IPS-15b (cell line): ENCODE results near the gene BRD7.

Experiments
- H3K27me3 ChIP-seq: one replicate; pipeline ENCODE4 v1.6.1; 2013; ENCODE audit warnings: low read length; ENCODE audit not compliant: control insufficient read depth, insufficient read depth
- H3K36me3 ChIP-seq: one replicate; pipeline ENCODE4 v1.6.1; 2013; ENCODE audit warnings: low read length; ENCODE audit not compliant: control insufficient read depth, insufficient read depth
- H3K4me1 ChIP-seq: one replicate; pipeline ENCODE4 v1.6.1; 2013; ENCODE audit warnings: mild to moderate bottlenecking, low read length; ENCODE audit not compliant: control insufficient read depth, insufficient read depth
- H3K4me3 ChIP-seq: one replicate; pipeline ENCODE4 v1.5.1; 2013; ENCODE audit warnings: low read depth, low read length
- H3K9ac ChIP-seq: one replicate; pipeline ENCODE4 v1.6.1; 2013; ENCODE audit warnings: low read depth, mild to moderate bottlenecking, low read length
- H3K9me3 ChIP-seq: one replicate; pipeline ENCODE4 v1.6.1; 2013; ENCODE audit warnings: mild to moderate bottlenecking, low read length; ENCODE audit not compliant: control insufficient read depth, insufficient read depth

BRD7 gene

DNA sequence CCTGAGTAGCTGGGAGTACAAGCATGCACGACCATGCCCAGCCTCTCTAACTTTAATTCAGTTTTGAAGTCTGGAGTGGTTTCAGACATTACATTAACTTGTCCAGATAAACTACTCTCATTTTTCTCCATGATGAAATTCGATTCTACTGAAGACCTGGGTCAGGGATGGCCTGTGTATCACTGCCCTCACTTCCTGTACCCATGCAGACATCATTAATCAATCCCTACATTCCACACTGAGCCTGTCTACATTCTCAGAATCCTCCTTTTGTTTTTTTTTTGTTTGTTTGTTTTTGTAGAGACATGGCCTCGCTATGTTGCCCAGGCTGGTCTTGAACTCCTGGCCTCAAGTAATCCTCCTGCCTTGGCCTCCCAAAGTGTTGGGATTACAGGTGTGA lies 79.9 kb downstream of the BRD7 start:
- Histone ChIP-seq H3K9ac (no peak overlapping the region), H3K4me1 (no peaks in the 10 kb centered on the region), H3K4me3 (no peak overlapping the region), H3K9me3 (no peaks in the 10 kb centered on the region), H3K36me3 (no peaks in the 10 kb centered on the region), H3K27me3 (no peaks in the 10 kb centered on the region)

DNA sequence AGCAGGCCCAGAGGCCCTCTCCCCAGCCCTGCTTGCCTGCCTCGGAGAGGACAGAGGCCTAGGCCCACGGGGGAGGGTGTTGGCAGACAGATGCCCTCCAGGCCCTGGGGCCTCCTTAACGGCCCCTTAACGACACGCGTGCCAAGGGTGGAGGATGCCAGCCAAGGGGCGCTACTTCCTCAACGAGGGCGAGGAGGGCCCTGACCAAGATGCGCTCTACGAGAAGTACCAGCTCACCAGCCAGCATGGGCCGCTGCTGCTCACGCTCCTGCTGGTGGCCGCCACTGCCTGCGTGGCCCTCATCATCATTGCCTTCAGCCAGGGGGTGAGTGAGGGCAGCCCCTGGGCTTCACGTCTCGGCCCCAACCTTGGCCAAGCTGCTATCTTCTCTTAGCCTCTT lies 80.8 kb downstream of the BRD7 start:
- H3K4me1 ChIP-seq: no peaks in the 10 kb centered on the region
- no peaks in the 10 kb centered on the region for H3K36me3 ChIP-seq
- H3K9me3 ChIP-seq: no peaks in the 10 kb centered on the region
- H3K4me3 ChIP-seq: no peak overlapping the region
- H3K27me3 ChIP-seq: no peaks in the 10 kb centered on the region
- H3K9ac ChIP-seq: no peak overlapping the region

DNA sequence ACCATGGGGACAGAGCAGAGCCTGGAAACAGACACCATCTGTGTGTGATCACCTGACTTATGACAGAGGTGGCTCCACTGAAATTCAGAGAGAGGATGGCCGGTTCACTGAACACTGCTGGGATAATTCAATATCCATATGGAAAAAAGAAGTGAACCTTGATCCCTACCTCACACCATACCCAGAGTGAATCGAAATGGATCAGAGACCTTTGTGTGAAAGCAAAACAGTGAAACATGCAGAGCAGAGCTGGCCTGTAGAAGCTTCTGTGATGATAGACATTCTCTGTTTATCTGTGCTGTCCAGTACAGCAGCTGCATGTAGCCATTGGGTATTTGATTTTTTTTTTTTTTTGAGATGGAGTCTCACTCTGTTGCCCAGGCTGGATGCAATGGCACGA lies 82.1 kb downstream of the BRD7 start:
- Histone ChIP-seq H3K27me3 (no peaks in the 10 kb centered on the region), H3K9ac (no peak overlapping the region), H3K36me3 (no peaks in the 10 kb centered on the region), H3K4me3 (no peak overlapping the region), H3K4me1 (no peaks in the 10 kb centered on the region), H3K9me3 (no peaks in the 10 kb centered on the region)

DNA sequence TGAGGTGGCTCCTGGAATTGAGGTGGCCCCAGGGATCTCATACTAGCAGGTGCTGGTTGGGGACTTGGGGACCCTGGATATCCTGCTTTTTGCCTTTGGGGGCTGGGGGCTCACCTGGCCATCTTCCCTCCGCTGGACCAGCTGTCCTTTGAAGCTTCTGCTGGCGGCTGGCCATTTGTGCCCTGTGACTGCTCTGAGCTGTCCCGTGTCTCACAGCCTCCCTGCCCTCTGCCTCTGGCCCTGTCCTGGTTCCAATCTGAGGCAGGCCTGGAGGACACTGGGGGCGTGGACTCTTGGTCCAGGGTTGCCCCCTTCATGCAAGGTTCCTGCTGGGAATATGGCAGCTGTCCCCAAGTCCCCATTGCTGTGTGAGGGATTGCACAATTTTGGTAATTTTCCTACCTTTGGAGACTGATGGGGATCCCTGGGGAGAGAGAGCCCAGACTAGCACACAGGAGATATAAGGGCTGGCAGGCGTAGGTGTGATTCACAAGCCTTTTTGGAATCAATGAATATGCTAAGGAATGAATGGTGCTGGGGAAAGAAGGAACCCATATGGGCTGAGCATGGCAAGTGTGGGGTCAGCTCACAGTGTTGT lies 83.3 kb downstream of the BRD7 start:
- Histone ChIP-seq H3K4me1 (no peaks in the 10 kb centered on the region), H3K9ac (no peak overlapping the region), H3K36me3 (no peaks in the 10 kb centered on the region), H3K4me3 (no peak overlapping the region), H3K27me3 (no peaks in the 10 kb centered on the region), H3K9me3 (no peaks in the 10 kb centered on the region)

DNA sequence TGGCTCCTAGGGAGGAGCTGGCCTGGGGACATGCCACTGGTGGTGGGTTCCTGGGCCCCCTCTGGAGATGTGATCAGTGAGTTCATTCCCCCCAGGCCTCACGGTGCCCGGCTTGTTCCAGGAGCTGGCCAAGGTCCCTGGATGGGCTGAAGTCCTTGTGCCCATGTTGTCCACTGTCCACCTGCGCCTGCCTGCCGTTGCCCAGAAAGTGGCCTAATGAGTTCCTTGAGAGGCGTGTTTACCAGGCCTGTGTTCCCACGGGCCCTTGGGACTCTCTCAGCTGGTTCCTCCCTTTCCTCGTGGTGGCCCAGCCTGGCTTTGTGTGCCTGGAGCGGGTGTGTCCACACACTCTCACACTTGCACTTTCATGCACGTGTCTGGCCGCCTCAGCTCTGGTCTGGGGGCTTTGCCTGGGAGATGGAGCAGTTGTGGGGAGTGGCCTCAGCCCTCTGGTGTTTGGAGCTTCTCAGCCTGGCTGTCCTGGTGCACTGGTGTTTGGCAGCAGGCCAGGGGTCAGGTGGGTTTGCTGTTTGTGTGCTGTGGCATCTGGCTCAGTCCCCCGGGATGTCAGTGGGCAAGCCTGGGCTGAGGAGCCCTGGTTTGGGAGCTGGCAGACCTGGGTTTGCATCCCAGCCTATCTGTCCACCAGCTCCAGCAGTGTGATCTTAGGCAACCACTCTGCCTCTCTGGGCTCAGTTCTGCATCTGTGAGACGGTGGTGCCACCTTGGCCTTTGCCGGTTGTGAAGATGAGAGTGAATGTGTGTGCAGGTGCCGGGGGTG lies 84.5 kb downstream of the BRD7 start:
- Histone ChIP-seq H3K27me3 (no peaks in the 10 kb centered on the region), H3K4me1 (no peaks in the 10 kb centered on the region), H3K9ac (no peak overlapping the region), H3K9me3 (no peaks in the 10 kb centered on the region), H3K4me3 (no peak overlapping the region), H3K36me3 (no peaks in the 10 kb centered on the region)

DNA sequence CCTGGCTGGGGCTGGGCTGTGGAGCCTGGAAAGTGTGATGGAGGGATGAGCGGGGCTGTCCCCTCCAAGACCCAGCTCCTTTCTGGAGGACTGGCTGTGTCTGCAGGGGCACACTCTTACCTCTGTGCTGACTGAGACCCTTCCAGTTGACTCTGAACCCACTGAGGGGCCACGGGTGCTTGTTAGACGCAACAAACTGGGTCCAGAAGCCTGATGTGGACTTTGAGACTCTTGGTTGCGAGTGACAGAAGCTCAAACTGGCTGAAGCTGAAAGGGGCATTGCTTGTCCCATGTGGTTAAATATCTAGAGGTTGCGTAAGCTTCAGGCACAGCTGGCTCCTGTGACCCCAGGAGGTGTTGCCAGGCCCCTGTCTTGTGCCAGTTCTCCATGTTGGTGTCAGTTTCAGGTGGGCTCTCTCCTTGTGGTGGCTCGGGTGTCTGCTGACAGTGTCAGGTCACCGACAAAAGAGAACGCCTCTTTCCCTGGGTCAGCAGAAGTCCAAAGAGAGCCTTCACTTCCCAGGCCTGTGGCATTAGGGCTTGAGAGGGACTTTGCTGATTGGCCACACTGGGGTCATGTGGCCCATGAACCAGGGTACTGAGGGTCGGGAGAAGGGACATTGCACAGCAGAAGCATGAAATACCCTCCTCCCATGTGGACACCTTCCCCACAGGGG lies 85.7 kb downstream of the BRD7 start:
- Histone ChIP-seq H3K27me3 (no peaks in the 10 kb centered on the region), H3K4me1 (no peaks in the 10 kb centered on the region), H3K36me3 (no peaks in the 10 kb centered on the region), H3K9me3 (no peaks in the 10 kb centered on the region), H3K4me3 (no peak overlapping the region), H3K9ac (no peak overlapping the region)

DNA sequence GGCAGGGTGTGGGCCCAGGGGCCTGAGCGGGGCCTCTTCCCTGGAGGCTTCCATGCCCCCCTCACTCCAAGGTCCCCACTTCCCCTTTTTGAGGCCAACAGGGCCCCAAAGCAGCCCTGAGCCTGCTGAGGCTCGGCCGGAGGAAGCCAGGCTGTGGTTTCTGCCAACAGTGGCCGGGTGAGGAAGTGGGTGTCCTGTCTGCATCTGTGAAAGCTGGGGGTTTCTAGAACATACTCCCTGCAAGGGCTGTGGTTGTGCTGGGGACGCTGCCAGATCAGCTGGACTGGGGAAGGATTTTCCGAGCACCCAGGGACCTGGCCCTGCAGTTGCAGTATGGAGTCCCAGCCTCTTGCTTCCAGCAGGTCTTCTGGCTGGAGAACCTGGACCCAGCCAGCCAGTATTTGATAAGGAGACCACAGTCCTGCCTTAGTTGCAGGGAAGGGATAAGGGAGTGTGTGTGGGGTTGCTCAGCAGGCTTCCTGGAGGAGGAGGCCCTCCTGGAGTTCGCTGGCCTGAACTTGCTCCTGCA lies 86.7 kb downstream of the BRD7 start:
- no peak overlapping the region for H3K4me3 ChIP-seq
- no peaks in the 10 kb centered on the region for H3K27me3 ChIP-seq
- H3K4me1 ChIP-seq: no peaks in the 10 kb centered on the region
- no peaks in the 10 kb centered on the region for H3K36me3 ChIP-seq
- no peaks in the 10 kb centered on the region for H3K9me3 ChIP-seq
- peak overlapping the region; percentile 24 for H3K9ac ChIP-seq

DNA sequence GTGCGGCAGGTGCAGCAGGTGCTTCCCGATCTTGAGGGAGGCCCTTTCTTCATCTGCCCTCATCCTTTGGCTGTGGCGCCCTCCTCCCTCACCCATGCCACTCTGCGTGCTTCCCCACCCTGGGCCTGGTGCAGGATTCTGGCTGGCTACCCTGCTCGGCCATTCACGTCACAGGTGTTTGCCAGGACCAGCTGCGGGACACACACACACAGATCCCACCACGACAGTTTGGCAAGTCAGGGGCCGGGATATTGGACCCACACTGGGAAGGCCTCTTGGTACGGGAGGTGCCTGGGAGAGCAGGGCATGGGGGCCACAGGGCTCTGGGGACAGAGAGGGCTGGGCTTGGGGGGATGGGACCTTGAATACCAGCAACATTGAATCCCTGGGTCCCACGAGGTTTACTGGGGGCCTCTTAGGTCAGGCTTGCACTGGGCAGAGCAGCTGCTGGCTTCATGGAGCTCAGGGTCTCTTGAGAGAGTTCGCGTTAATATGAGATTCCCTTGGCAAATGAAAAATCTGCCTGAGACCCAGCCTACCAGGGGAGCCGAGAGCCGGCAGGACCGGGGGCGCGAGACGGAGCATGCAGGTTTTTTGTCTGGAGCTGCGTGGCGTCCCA lies 87.3 kb downstream of the BRD7 start:
- Histone ChIP-seq H3K4me1 (no peaks in the 10 kb centered on the region), H3K9me3 (no peaks in the 10 kb centered on the region), H3K9ac (peak overlapping the region; percentile 24), H3K36me3 (no peaks in the 10 kb centered on the region), H3K27me3 (no peaks in the 10 kb centered on the region), H3K4me3 (no peak overlapping the region)

DNA sequence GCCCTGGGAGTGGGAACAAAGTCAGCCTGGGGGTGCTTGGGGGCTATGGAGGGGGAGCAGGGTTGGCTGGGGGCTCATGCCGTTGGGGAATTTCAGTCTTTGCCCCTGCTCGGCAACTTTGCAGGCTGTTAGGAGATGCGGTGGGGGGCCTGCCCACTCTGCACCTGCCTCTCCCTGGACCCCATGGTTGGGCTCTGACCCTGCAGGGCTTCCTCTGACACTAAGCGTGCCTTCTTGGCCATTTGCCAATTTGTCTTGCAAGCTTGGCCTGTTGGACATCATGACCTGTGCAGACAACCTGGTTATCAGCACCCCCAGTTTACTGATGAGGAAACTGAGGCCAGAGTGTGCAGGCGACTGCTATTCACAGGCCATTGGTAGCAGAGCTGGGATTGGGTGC lies 87.9 kb downstream of the BRD7 start:
- no peak overlapping the region for H3K9ac ChIP-seq
- H3K36me3 ChIP-seq: no peaks in the 10 kb centered on the region
- H3K9me3 ChIP-seq: no peaks in the 10 kb centered on the region
- no peaks in the 10 kb centered on the region for H3K27me3 ChIP-seq
- no peaks in the 10 kb centered on the region for H3K4me1 ChIP-seq
- no peak overlapping the region for H3K4me3 ChIP-seq

DNA sequence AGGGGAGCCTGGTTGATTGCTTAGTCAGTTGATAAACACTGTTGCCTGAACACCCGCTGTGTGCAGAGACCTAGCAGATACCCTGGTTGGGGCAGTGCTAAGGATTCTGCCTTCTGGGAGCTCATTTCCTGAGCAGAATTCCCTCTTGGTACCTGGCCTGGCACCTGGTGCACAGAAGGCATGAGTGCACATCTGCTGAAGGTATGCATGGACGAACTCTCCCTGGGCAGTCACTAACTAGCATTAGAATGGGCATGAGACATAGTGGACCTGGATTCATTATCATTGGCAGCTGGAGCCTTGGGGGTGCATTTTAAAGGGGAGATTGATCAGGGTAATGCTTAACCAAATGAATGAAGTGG lies 89.3 kb downstream of the BRD7 start:
- Histone ChIP-seq H3K27me3 (no peaks in the 10 kb centered on the region), H3K4me3 (no peak overlapping the region), H3K9me3 (no peaks in the 10 kb centered on the region), H3K36me3 (no peaks in the 10 kb centered on the region), H3K4me1 (no peaks in the 10 kb centered on the region), H3K9ac (no peak overlapping the region)

DNA sequence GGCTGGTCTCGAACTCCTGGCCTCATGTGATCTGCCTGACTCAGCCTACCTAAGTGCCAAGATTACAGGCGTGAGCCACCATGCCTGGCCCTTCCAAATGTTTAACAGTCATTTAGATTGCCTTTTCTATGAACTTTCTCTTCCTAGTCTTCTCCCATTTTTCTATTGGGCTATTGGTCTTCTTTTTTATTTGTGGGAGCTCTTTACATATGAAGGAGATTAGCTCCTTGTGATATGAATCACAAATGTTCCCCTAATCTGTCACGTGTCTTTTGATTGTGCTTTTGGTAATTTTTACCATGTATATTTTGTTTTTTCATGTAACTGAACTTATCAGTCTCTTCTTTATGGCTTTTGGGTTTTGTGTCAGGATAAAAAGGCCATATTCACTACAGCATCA lies 90.5 kb downstream of the BRD7 start:
- Histone ChIP-seq H3K4me3 (no peak overlapping the region), H3K36me3 (no peaks in the 10 kb centered on the region), H3K9ac (no peak overlapping the region), H3K9me3 (no peaks in the 10 kb centered on the region), H3K4me1 (no peaks in the 10 kb centered on the region), H3K27me3 (no peaks in the 10 kb centered on the region)
